PC-3 (cell line): ENCODE data around the gene C11orf24.

Source experiments
- CTCF ChIP-seq: fragments of 300-600 bp; sonication (generic); conservative IDR thresholded peaks from 2 replicates; pipeline ENCODE4 v1.5.1; 2017; ENCODE audit warnings: antibody characterized with exemption, low read depth, mild to moderate bottlenecking, low read length
- EZH2 ChIP-seq: fragments of 300-600 bp; sonication (generic); IDR thresholded peaks from one replicate; pipeline ENCODE4 v1.6.1; 2017; ENCODE audit warnings: antibody characterized with exemption, mild to moderate bottlenecking, low read length; ENCODE audit not compliant: unreplicated experiment

- no peak for TF ChIP-seq CTCF
- no peak for TF ChIP-seq EZH2
Measured at GRCh38 chr11:68251765-68252164, 20.0 kb downstream of the C11orf24 start.
